Mucosa of stomach (tissue), 1 donor: ENCODE results near the gene TANGO6.

Experiments
- H3K27me3 ChIP-seq: one replicate; pipeline ENCODE4 v1.7.0; 2013; ENCODE audit warnings: mild to moderate bottlenecking, low read length; ENCODE audit not compliant: control insufficient read depth, insufficient read depth
- H3K36me3 ChIP-seq: one replicate; pipeline ENCODE4 v1.7.0; 2013; ENCODE audit warnings: low read length; ENCODE audit not compliant: control insufficient read depth, insufficient read depth
- H3K4me1 ChIP-seq: one replicate; pipeline ENCODE4 v1.7.0; 2013; ENCODE audit warnings: mild to moderate bottlenecking, low read length; ENCODE audit not compliant: control insufficient read depth, insufficient read depth
- H3K4me3 ChIP-seq: one replicate; pipeline ENCODE4 v1.7.0; 2013; ENCODE audit warnings: low read length
- H3K9ac ChIP-seq: one replicate; pipeline ENCODE4 v1.7.0; 2013; ENCODE audit warnings: mild to moderate bottlenecking, low read length, moderate library complexity
- H3K9me3 ChIP-seq: one replicate; pipeline ENCODE4 v1.7.0; 2013; ENCODE audit warnings: mild to moderate bottlenecking, low read length, moderate library complexity; ENCODE audit not compliant: control insufficient read depth
- donor health status: Pancreatic carcinoma.

Gene TANGO6

GRCh38 chr16:69127966-69128510 is 284.7 kb downstream of the TANGO6 start:
- Histone ChIP-seq H3K36me3 (no peaks in the 10 kb centered on the region), H3K4me1 (peaks cover 4% of the 10 kb centered on the region), H3K4me3 (no peak overlapping the region), H3K27me3 (no peaks in the 10 kb centered on the region), H3K9me3 (no peaks in the 10 kb centered on the region), H3K9ac (peak overlapping the region; percentile 17)

GRCh38 chr16:69130461-69130860 is 287.1 kb downstream of the TANGO6 start:
- Histone ChIP-seq H3K9ac (no peak overlapping the region), H3K27me3 (no peaks in the 10 kb centered on the region), H3K36me3 (no peaks in the 10 kb centered on the region), H3K9me3 (no peaks in the 10 kb centered on the region), H3K4me3 (no peak overlapping the region), H3K4me1 (peaks cover 4% of the 10 kb centered on the region)

GRCh38 chr16:69131167-69131838 is 288.0 kb downstream of the TANGO6 start:
- no peaks in the 10 kb centered on the region for H3K36me3 ChIP-seq
- no peaks in the 10 kb centered on the region for H3K27me3 ChIP-seq
- peaks cover 4% of the 10 kb centered on the region for H3K4me1 ChIP-seq
- H3K4me3 ChIP-seq = peak overlapping the region; percentile 77
- H3K9me3 ChIP-seq = no peaks in the 10 kb centered on the region
- H3K9ac ChIP-seq = peak overlapping the region; percentile 96

GRCh38 chr16:69131839-69132423 is 288.6 kb downstream of the TANGO6 start:
- Histone ChIP-seq H3K27me3 (no peaks in the 10 kb centered on the region), H3K4me1 (peaks cover 4% of the 10 kb centered on the region), H3K9me3 (no peaks in the 10 kb centered on the region), H3K9ac (peak overlapping the region; percentile 96), H3K36me3 (no peaks in the 10 kb centered on the region), H3K4me3 (peak overlapping the region; percentile 77)

- Histone ChIP-seq H3K4me1 (peaks cover 4% of the 10 kb centered on the region), H3K9ac (peak within 1 kb of the TSS; percentile 96), H3K4me3 (peak within 1 kb of the TSS; percentile 77), H3K27me3 (no peaks in the 10 kb centered on the region), H3K9me3 (no peaks in the 10 kb centered on the region), H3K36me3 (no peaks in the 10 kb centered on the region)
These were observed 289.3 kb downstream of the TANGO6 start, which contains the start of the genes CHTF8 and UTP4 for GRCh38 chr16:69132424-69133252. CHTF8 (minus strand) TSS chr16:69132588; CDS start chr16:69121458, 11,130 bp downstream. UTP4 (plus strand) TSS chr16:69132649; CDS start chr16:69133460, 811 bp downstream.

- Histone ChIP-seq H3K4me1 (peaks cover 4% of the 10 kb centered on the region), H3K9ac (peak overlapping the region; percentile 73), H3K27me3 (no peaks in the 10 kb centered on the region), H3K9me3 (no peaks in the 10 kb centered on the region), H3K4me3 (peak overlapping the region; percentile 66), H3K36me3 (no peaks in the 10 kb centered on the region)
These were observed 290.1 kb downstream of the TANGO6 start for GRCh38 chr16:69133373-69133954.
